Left lung (tissue), 10 donors: ENCODE data around the gene SLC45A1. TPM values are rescaled to one million over a fixed set of nuclear protein-coding genes. Genes with fewer than 3 reads are reported as not detected.
A peak's percentile ranks its signal among the peaks of the same experiment; 100 is the strongest.

Experiments
- ATAC-seq: fragments of 200-7000 bp; cut with Tn5 transposase; one replicate; pipeline ENCODE4 v1.9.1; 2020; ENCODE audit warnings: moderate library complexity
- DNase-seq, 4 donors: peaks; one replicate each; pipeline ENCODE4 v3.0.0-alpha.2; 2013 to 2020
- H3K27ac ChIP-seq, 2 donors: fragments of 200-600 bp; sonication (generic) in 1 of 2; one replicate each; pipeline versions ENCODE4 v1.5.0 to v1.8.0; 2020 to 2021
- H3K27me3 ChIP-seq, 2 donors: fragments of 200-600 bp; sonication (generic) in 1 of 2; one replicate each; pipeline versions ENCODE4 v1.5.0 to v1.8.0; 2020 to 2021
- H3K36me3 ChIP-seq, 2 donors: fragments of 200-600 bp; sonication (generic) in 1 of 2; one replicate each; pipeline versions ENCODE4 v1.5.0 to v1.8.0; 2020 to 2021
- H3K4me1 ChIP-seq, 2 donors: fragments of 200-600 bp; one replicate each; pipeline ENCODE4 v1.8.0; 2021
- H3K4me3 ChIP-seq, 2 donors: fragments of 200-600 bp; sonication (generic) in 1 of 2; one replicate each; pipeline versions ENCODE4 v1.5.0 to v1.8.0; 2020 to 2021; ENCODE audit warnings: mild to moderate bottlenecking in 1 of 2
- H3K9me3 ChIP-seq, 2 donors: fragments of 200-600 bp; sonication (generic) in 1 of 2; one replicate each; pipeline versions ENCODE4 v1.5.0 to v1.8.0; 2020 to 2021
- intact Hi-C, 2 donors: fragments of 100-400 bp; cut with DNase I; formaldehyde crosslinking; loops; one replicate each; pipeline versions ENCODE4 v1.11.2 to v1.14.2; 2022
- polyA plus RNA-seq, 6 donors: library from polyadenylated mRNA; unstranded; fragments of 120-200 nt; gene quantifications; one replicate each; pipeline ENCODE4 v1.2.1, GENCODE V29; 2013; ENCODE audit not compliant: insufficient read length in 6 of 6
- total RNA-seq, 2 donors: library from RNA; stranded (reverse); fragmentation: NEBNext Ultra II Directional; extraction: Animal tissue kit (Norgen Biotek cat#: 25700); gene quantifications; one replicate each; pipeline ENCODE4 v1.2.1, GENCODE V29; 2021
- TF ChIP-seq, protein P1 (sequence below), 2 donors: fragments of 200-600 bp; sonication (generic) in 1 of 2; IDR thresholded peaks; one replicate each; pipeline versions ENCODE4 v1.5.0 to v1.8.0; 2021; ENCODE audit warnings: antibody characterized with exemption in 2 of 2
- donor health status: DM: no; HTN: yes; CAD: no.
- donor health status: DM: no; HTN: no; CAD: no.

The SLC45A1 gene
- total and polyA plus RNA-seq, 8 donors: 0.51 to 1.4 (median 0.80) TPM

GRCh38 chr1:8365661-8366362 lies 47.9 kb downstream of the SLC45A1 start:
- Histone ChIP-seq H3K9me3 (no peaks in the 10 kb centered on the region), H3K27ac (no peak overlapping the region), H3K36me3 (peaks cover 0 to 68% of the 10 kb centered on the region in 2 donors), H3K4me3 (no peak overlapping the region), H3K27me3 (no peaks in the 10 kb centered on the region), H3K4me1 (peaks cover 6 to 37% of the 10 kb centered on the region in 2 donors)
- TF ChIP-seq, protein P1, sequence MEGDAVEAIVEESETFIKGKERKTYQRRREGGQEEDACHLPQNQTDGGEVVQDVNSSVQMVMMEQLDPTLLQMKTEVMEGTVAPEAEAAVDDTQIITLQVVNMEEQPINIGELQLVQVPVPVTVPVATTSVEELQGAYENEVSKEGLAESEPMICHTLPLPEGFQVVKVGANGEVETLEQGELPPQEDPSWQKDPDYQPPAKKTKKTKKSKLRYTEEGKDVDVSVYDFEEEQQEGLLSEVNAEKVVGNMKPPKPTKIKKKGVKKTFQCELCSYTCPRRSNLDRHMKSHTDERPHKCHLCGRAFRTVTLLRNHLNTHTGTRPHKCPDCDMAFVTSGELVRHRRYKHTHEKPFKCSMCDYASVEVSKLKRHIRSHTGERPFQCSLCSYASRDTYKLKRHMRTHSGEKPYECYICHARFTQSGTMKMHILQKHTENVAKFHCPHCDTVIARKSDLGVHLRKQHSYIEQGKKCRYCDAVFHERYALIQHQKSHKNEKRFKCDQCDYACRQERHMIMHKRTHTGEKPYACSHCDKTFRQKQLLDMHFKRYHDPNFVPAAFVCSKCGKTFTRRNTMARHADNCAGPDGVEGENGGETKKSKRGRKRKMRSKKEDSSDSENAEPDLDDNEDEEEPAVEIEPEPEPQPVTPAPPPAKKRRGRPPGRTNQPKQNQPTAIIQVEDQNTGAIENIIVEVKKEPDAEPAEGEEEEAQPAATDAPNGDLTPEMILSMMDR (IDR thresholded peaks at IDR 0.05): no peak
- DNase-seq: no peak
- ATAC-seq: no peak
- intact Hi-C loops: no loop called here

DNA sequence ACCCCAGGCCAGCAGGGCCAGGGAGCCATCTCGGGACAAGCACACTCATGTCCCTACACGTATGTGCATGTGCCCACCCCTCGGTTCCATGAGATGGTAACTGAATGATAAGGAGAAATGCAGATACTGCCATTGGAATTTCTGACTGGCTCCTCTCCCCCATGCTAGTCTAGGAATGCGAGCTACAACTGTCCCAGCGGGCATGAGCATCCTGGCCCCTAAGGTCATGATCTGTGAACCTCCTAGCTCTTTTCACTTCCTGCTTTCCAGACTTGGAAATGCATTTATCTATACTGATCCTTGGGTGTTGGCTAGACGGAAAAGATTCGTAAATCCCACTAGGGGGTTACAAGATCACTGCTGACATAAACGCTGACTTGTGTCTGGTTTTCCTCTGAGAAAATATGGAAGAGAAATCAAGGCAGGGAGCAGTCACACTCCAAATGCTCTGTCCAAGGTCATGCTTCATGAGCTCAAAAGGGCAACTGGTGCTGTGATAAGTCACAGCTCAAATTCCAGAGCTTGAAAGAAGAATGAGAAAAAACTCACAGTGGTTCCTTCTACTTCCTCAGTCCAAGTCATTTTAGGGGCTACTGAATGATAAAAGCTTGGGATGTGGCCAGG lies 49.8 kb downstream of the SLC45A1 start:
- ATAC-seq: no peak
- peaks cover 0 to 58% of the 10 kb centered on the region in 2 donors for H3K36me3 ChIP-seq

GRCh38 chr1:8368956-8369639 lies 51.2 kb downstream of the SLC45A1 start:
- intact Hi-C loops: no loop called here
- no peak overlapping the region for H3K4me3 ChIP-seq
- DNase-seq (no peak), ATAC-seq (peak; percentile 2)
- no peaks in the 10 kb centered on the region for H3K9me3 ChIP-seq
- peaks cover 0 to 56% of the 10 kb centered on the region in 2 donors for H3K36me3 ChIP-seq
- H3K4me1 ChIP-seq: peaks cover 29 to 58% of the 10 kb centered on the region in 2 donors
- no peaks in the 10 kb centered on the region for H3K27me3 ChIP-seq
- no peak overlapping the region for H3K27ac ChIP-seq
- TF ChIP-seq, protein P1 (IDR thresholded peaks at IDR 0.05): no peak

More for the DNA sequence above, 49.8 kb downstream of the SLC45A1 start:
- intact Hi-C loops: no loop called here
- Histone ChIP-seq H3K27ac (no peak overlapping the region), H3K27me3 (no peaks in the 10 kb centered on the region), H3K4me3 (no peak overlapping the region), H3K9me3 (no peaks in the 10 kb centered on the region), H3K4me1 (peaks cover 17 to 53% of the 10 kb centered on the region in 2 donors)
- TF ChIP-seq, protein P1 (IDR thresholded peaks at IDR 0.05): no peak
- no peak for DNase-seq

DNA sequence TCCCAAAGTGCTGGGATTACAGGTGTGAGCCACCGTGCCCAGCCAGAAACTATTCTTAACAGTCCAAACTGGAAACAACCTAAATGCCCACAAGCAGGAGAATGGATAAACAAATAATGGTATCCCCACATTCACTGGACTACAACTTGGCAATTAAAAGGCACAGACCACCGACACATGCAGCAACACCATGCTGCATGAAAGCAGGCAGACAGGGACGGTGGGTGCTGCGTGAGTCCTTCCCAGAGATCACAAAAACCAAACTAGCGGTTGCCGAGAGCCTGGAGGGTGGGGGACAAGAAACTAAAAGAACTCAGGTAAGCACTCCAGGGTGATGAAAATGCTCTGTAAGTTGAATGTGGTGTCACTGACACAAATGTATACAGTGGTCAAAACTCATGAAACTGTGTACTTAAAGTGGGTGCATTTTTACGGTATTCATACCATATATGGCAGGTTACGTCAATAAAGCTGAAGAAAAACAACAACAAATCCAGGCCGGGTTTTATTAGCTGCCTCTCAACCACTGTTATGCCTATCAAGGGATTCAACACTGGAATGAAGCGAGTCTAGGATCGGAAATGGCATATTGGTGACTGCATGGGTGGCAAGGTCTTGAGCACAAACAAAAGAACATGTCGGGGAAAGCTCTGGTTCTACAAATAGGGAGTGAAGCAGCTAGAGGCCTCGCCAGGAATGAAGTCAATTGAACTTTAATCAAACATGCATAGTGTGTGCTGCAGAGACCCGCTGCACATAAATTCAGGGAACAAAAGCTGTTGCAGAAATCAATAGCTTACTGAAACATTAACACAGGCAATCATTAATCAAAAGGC lies 52.4 kb downstream of the SLC45A1 start:
- no peak for DNase-seq
- Histone ChIP-seq H3K4me3 (no peak overlapping the region), H3K27me3 (no peaks in the 10 kb centered on the region), H3K27ac (peak overlapping the region in 1 of 2 donors; percentile 45), H3K4me1 (peaks cover 35 to 59% of the 10 kb centered on the region in 2 donors), H3K9me3 (no peaks in the 10 kb centered on the region), H3K36me3 (peaks cover 0 to 44% of the 10 kb centered on the region in 2 donors)
- TF ChIP-seq, protein P1 (IDR thresholded peaks at IDR 0.05): no peak
- intact Hi-C loops: no loop called here
- no peak for ATAC-seq
